Activated naive CD8-positive, alpha-beta T cell treated with anti-CD3 and anti-CD28 coated beads, Interleukin-2, amount 10 ng/mL, durations not matched to agents 7 days and 5 days (primary cell): ENCODE results near the gene FHIT. TPM values are rescaled to one million over a fixed set of nuclear protein-coding genes. Genes with fewer than 3 reads are reported as not detected.

ENCODE experiments used
- ATAC-seq: fragments of 150-1000 bp; cut with Tn5 transposase; one replicate; pipeline ENCODE4 v1.10.0; 2021; ENCODE audit warnings: low read depth, moderate library complexity
- POLR2A ChIA-PET: fragments of 350-600 bp; sonication (Branson Sonifier 250); formaldehyde crosslinking; loops from one replicate; lab custom pipeline; 2021; ENCODE audit warnings: antibody characterized with exemption; lab: Charles Lee
- DNase-seq: peaks from one replicate; pipeline ENCODE4 v3.0.0; 2021
- H3K27ac Mint-ChIP-seq: one replicate; pipeline ENCODE4 v1.8.0; 2022; ENCODE audit warnings: mild to moderate bottlenecking, mixed read lengths
- H3K27me3 Mint-ChIP-seq: one replicate; pipeline ENCODE4 v1.8.0; 2022; ENCODE audit warnings: mild to moderate bottlenecking, moderate library complexity, mixed read lengths
- H3K36me3 Mint-ChIP-seq: one replicate; pipeline ENCODE4 v1.8.0; 2021; ENCODE audit warnings: mild to moderate bottlenecking, mixed read lengths
- H3K4me1 Mint-ChIP-seq: one replicate; pipeline ENCODE4 v1.8.0; 2021; ENCODE audit warnings: mixed read lengths
- H3K4me3 Mint-ChIP-seq: one replicate; pipeline ENCODE4 v1.8.0; 2022; ENCODE audit warnings: mild to moderate bottlenecking, moderate library complexity, mixed read lengths
- H3K9me3 Mint-ChIP-seq: one replicate; pipeline ENCODE4 v1.8.0; 2021; ENCODE audit warnings: mixed read lengths
- total RNA-seq, 2 experiments: library from RNA; stranded (reverse); gene quantifications; one replicate each; pipeline ENCODE4 v1.2.3, GENCODE V29; 2021

FHIT gene
- total RNA-seq, 2 experiments from 2014 or later: 3.7 to 5.8 TPM

DNA sequence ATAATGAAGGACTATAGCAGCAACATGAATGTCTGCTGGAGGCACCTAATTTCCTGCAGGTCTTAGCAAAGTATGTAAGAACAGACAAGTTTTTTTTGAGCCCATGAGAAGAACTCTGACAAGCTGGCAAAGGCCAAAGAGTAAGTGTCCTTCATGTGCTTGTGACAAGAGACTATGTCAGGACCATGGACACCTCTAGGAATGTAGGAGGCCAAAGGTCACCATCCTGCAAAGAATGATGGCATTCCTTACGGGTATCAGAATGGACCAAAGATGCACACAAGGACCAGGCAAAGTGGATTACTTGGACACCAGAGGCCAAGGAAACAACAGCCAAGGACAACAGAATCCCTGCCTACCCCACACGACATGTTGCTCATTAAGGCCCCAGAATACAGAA is 1343.0 kb downstream of the FHIT start:
- POLR2A ChIA-PET: no interaction called here
- Mint-ChIP-seq H3K36me3 (peaks cover 6% of the 10 kb centered on the region), H3K4me1 (no peaks in the 10 kb centered on the region), H3K27me3 (no peaks in the 10 kb centered on the region), H3K27ac (no peak overlapping the region), H3K9me3 (peaks cover 7% of the 10 kb centered on the region), H3K4me3 (no peak overlapping the region)
- DNase-seq: no peak
- no peak for ATAC-seq

DNA sequence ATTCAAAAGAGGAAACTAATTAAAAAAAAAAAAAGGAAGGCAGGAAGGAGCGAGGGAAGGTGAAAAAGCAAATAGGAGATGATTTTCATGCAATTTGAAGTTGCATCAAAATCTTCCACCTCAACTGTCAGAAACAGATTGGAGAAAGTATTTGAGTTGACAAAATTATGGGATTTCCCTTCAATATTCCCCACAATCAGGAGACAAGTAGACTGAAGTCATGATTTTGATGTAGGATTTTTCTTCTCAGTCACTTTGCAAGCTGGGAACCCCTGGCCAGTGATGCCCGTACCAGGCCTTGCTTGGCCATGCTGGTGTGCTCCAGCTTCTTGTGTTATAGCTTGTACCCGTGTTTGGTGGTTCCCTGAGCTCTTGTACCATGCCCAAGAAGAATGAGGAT is 1347.0 kb downstream of the FHIT start:
- Mint-ChIP-seq H3K9me3 (peaks cover 11% of the 10 kb centered on the region), H3K36me3 (peaks cover 8% of the 10 kb centered on the region), H3K27ac (no peak overlapping the region), H3K4me3 (no peak overlapping the region), H3K27me3 (no peaks in the 10 kb centered on the region), H3K4me1 (no peaks in the 10 kb centered on the region)
- no peak for DNase-seq
- ATAC-seq: no peak
- POLR2A ChIA-PET: interaction anchor here (0.6 kb wide), 1 partner anchor 306 kb away, joined by 3 read pairs; no protein-coding TSS in a partner anchor

DNA sequence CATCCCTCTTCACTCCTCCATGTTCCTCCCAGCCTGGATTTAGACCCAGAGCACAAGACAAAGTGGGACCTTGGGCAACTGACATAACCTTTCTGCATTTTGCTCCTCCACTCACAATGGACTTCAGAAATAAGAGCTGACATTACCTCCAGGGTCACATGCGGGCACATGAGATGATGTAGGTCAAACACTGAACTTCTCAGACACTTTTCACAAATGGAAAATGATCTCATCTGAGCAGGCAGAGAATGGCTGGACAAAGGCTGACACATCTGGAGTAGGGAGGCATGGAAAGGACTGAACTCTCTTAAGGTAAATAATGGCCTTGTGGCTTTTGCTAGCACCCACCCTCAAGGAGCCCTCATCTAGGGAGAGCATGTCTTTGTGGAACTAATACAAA is 1352.2 kb downstream of the FHIT start:
- Mint-ChIP-seq H3K4me3 (no peak overlapping the region), H3K9me3 (peaks cover 6% of the 10 kb centered on the region), H3K27me3 (no peaks in the 10 kb centered on the region), H3K4me1 (peaks cover 8% of the 10 kb centered on the region), H3K36me3 (peaks cover 6% of the 10 kb centered on the region), H3K27ac (no peak overlapping the region)
- DNase-seq: no peak
- no peak for ATAC-seq
- POLR2A ChIA-PET: no interaction called here

DNA sequence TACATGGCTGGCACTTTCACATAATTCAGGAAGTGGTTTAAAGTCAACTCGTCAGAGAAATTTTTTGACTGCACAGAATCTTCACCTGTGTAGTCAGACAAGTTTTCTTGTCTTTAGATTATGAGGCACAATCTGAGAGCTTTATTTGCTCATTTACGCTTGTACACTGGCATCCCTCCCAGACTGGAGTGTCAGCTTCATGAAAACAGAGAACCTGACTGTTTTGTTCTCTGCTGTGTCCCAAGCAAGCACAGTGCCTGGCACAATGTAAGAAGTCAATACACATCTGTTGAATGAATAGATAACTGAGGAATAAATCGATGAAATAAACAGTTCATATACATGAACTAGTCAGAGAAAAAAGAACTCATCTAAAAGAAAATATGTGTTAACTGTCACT is 1355.3 kb downstream of the FHIT start:
- Mint-ChIP-seq H3K4me1 (peaks cover 8% of the 10 kb centered on the region), H3K36me3 (peaks cover 2% of the 10 kb centered on the region), H3K4me3 (no peak overlapping the region), H3K27ac (no peak overlapping the region), H3K9me3 (no peaks in the 10 kb centered on the region), H3K27me3 (no peaks in the 10 kb centered on the region)
- ATAC-seq (no peak), DNase-seq (no peak)
- POLR2A ChIA-PET: no interaction called here

DNA sequence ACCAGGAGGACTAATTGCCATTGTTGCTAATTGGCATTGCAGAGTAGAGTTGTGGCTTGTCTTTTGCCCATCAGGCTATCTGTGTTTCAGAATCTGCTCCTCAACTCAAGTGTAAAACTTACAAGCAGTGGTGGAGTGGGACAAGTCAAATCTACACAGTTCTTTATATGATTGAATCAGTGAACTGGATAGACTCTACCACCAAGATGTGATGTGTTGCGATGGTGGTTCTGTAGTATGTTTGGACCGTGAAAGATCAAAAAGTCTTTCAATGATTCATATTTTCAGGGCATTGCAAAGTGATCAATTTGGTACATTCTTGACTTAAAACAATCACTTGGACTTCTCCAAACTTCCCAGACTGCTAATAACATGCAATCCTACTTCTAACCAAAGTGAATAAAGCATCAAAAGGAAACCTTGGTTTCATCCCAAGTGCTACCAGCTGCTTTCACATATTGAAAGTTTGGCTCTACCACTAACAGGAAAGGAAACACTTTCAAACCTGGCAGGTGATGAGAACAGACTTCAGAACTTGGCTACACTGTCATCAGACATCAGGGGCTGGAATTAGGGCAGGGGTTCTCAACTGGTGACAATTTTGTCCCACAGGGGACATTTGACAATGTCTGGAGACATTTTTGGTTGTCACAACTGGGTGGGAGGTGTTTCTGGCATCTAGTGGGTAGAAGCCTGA is 1356.7 kb downstream of the FHIT start:
- no peak overlapping the region for H3K4me3 Mint-ChIP-seq
- no peaks in the 10 kb centered on the region for H3K27me3 Mint-ChIP-seq
- H3K36me3 Mint-ChIP-seq: no peaks in the 10 kb centered on the region
- DNase-seq (no peak), ATAC-seq (no peak)
- no peak overlapping the region for H3K27ac Mint-ChIP-seq
- POLR2A ChIA-PET: no interaction called here
- no peaks in the 10 kb centered on the region for H3K9me3 Mint-ChIP-seq
- peaks cover 8% of the 10 kb centered on the region for H3K4me1 Mint-ChIP-seq

DNA sequence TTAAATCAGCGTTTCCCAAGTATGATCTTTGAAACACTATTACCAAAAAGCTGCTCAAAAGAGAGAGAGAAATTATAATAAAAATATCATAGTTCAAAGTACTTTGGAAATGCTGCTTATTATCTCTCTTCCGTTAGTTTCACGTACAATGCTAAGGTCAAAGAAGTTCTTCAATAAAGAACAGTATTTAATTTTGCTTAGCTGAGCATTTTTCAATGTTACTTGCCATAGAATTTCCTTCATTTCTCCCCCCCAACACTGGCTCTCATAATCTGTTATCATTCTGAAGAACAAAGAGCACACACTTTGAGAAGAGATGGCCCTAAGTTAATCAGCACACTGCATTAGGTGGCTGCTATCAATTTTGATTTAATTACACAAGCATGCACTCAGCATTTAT is 1360.6 kb downstream of the FHIT start:
- peaks cover 5% of the 10 kb centered on the region for H3K9me3 Mint-ChIP-seq
- no peaks in the 10 kb centered on the region for H3K36me3 Mint-ChIP-seq
- no peak overlapping the region for H3K4me3 Mint-ChIP-seq
- POLR2A ChIA-PET: no interaction called here
- no peak overlapping the region for H3K27ac Mint-ChIP-seq
- no peak for DNase-seq
- ATAC-seq: no peak
- H3K27me3 Mint-ChIP-seq: no peaks in the 10 kb centered on the region
- H3K4me1 Mint-ChIP-seq: peaks cover 13% of the 10 kb centered on the region

DNA sequence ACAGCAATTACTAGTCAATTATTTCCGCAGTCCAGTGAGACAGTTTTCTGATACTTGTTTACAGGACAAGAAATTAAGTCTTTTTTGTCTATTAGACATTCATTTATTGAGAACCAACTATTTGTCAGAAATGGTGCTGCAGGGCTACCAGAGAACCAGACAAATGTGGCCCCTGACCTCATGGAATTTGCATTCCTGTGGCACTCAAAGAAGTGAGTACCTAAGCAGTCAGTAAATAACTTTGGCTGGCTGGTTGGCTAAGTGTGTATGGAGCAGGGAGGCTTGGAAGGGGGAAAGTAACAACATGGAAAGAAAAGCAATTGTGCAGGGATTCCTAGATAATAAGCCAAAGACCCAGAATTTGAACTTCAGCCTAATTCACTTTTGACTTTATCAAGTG is 1364.5 kb downstream of the FHIT start:
- H3K4me3 Mint-ChIP-seq: no peak overlapping the region
- no peak overlapping the region for H3K27ac Mint-ChIP-seq
- H3K4me1 Mint-ChIP-seq: peaks cover 21% of the 10 kb centered on the region
- peaks cover 3% of the 10 kb centered on the region for H3K36me3 Mint-ChIP-seq
- POLR2A ChIA-PET: no interaction called here
- ATAC-seq (no peak), DNase-seq (no peak)
- H3K9me3 Mint-ChIP-seq: peaks cover 9% of the 10 kb centered on the region
- H3K27me3 Mint-ChIP-seq: no peaks in the 10 kb centered on the region

DNA sequence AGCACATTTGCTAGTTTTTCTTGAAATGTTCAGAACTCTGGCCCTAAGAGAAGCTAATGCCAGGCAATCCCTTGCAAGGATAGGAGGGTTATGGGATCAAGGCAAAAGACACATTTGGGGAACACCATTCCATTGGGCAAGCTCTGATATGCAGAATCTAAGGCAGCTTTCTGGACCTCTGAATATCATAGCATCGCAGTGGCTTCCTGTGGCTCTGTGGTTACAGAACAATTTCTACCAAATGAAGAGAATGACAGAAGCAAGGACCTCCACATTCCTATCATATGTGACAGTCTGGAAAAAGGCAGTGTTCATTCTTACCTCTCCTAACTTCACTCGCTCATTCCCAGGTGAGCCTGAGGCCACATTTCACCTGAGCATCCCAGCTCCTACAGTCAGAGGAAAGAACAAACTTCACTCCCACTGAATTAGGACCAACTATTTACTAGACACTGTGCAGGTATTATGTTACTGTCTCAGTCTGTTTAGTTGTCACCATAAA is 1365.3 kb downstream of the FHIT start:
- ATAC-seq (no peak), DNase-seq (no peak)
- Mint-ChIP-seq H3K9me3 (peaks cover 9% of the 10 kb centered on the region), H3K4me1 (peaks cover 21% of the 10 kb centered on the region), H3K27me3 (no peaks in the 10 kb centered on the region), H3K4me3 (no peak overlapping the region), H3K27ac (no peak overlapping the region), H3K36me3 (peaks cover 3% of the 10 kb centered on the region)
- POLR2A ChIA-PET: no interaction called here

DNA sequence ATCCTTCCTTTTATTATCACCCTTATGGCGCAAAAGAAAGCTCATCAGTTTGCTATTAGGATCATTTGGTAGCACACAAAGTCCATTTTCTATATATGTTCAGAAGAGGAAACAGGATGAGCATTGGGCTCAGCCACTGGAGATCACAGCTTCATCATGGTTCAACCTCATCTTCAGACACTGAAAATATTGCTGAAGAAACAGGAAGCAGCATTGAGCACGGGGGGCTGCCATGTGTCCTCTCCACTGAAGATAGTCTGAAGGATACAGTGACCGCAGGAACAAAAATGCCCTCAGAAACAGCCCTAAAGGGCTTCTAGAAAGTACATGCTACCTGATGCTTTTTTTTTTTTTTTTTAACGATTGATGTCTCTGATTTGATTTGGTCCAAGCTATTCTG is 1366.2 kb downstream of the FHIT start:
- H3K27ac Mint-ChIP-seq: peak overlapping the region; percentile 34
- peaks cover 21% of the 10 kb centered on the region for H3K4me1 Mint-ChIP-seq

DNA sequence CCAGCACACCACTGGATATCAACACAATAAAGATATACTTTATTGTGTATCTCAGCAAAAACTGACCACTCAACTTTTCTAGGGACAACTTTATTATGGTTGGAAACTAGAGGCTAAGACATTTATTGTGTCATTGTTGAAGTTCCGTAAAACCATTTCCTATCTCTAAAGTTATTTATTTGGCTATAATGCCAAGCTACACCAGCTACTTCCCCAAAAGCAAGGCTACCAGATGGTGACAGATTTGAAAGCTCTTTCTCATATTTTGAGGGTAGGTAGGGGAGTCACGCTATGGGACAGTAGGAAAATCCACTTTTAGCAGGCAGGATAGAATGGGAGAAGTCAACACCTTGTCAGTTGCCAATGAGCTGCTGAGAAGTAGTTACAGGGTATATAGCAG is 1366.8 kb downstream of the FHIT start:
- POLR2A ChIA-PET: no interaction called here
- ATAC-seq: no peak
- H3K4me1 Mint-ChIP-seq: peaks cover 21% of the 10 kb centered on the region

More for the DNA sequence above, 1366.2 kb downstream of the FHIT start:
- Mint-ChIP-seq H3K9me3 (peaks cover 9% of the 10 kb centered on the region), H3K4me3 (no peak overlapping the region), H3K27me3 (peaks cover 2% of the 10 kb centered on the region), H3K36me3 (peaks cover 3% of the 10 kb centered on the region)
- POLR2A ChIA-PET: no interaction called here
- DNase-seq (no peak), ATAC-seq (peak; percentile 50)

DNA sequence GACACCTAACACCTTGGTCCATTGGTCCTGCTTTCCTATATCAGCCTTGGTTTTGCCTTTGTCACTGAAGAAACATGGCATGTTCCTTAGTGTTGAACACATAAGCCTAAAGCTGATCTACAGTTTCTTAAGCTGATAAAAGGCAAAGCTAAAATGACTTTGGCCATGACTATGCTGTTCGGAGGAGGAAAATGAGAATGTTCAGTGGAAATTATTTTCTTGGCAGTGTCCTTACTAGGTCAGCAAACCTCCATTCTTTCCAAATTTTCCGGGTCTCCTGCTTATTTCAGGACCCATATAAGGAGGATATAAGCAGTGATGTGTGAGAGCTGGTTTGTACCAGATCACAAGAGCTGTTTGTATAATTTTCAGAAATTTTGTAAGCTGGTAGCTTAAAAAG is 1368.5 kb downstream of the FHIT start:
- DNase-seq (no peak), ATAC-seq (no peak)
- H3K9me3 Mint-ChIP-seq: peaks cover 5% of the 10 kb centered on the region
- H3K4me3 Mint-ChIP-seq: no peak overlapping the region
- POLR2A ChIA-PET: interaction anchor here (0.6 kb wide), 1 partner anchor 33 kb away, joined by 3 read pairs; no protein-coding TSS in a partner anchor
- H3K4me1 Mint-ChIP-seq: peaks cover 27% of the 10 kb centered on the region
- peaks cover 2% of the 10 kb centered on the region for H3K27me3 Mint-ChIP-seq
- peaks cover 8% of the 10 kb centered on the region for H3K36me3 Mint-ChIP-seq
- H3K27ac Mint-ChIP-seq: no peak overlapping the region

More for the DNA sequence above, 1366.8 kb downstream of the FHIT start:
- Mint-ChIP-seq H3K36me3 (peaks cover 3% of the 10 kb centered on the region), H3K27ac (peak overlapping the region; percentile 43), H3K9me3 (peaks cover 9% of the 10 kb centered on the region), H3K27me3 (peaks cover 2% of the 10 kb centered on the region), H3K4me3 (no peak overlapping the region)
- no peak for DNase-seq

DNA sequence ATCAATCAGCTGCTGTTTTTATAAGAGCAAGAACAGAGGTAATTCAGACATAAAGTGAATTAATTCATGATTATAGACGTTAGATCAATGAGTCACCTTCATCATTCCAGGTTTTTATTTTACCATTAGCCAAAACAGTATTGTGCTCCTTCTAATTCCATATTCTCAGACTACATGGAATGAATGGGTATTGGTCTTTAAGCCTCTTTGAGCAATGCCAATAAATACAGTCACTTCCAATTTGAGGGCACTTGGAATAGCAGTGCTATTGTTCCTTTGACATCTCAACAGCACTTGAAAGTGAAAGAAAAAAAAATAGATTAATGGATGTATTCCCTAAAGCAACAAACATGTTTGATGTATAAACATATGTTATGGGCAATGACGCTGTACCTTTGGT is 1370.5 kb downstream of the FHIT start:
- peaks cover 20% of the 10 kb centered on the region for H3K4me1 Mint-ChIP-seq
- peaks cover 8% of the 10 kb centered on the region for H3K36me3 Mint-ChIP-seq
- H3K9me3 Mint-ChIP-seq: peaks cover 4% of the 10 kb centered on the region
- peaks cover 2% of the 10 kb centered on the region for H3K27me3 Mint-ChIP-seq
- DNase-seq (no peak), ATAC-seq (no peak)
- POLR2A ChIA-PET: no interaction called here
- no peak overlapping the region for H3K27ac Mint-ChIP-seq
- no peak overlapping the region for H3K4me3 Mint-ChIP-seq

DNA sequence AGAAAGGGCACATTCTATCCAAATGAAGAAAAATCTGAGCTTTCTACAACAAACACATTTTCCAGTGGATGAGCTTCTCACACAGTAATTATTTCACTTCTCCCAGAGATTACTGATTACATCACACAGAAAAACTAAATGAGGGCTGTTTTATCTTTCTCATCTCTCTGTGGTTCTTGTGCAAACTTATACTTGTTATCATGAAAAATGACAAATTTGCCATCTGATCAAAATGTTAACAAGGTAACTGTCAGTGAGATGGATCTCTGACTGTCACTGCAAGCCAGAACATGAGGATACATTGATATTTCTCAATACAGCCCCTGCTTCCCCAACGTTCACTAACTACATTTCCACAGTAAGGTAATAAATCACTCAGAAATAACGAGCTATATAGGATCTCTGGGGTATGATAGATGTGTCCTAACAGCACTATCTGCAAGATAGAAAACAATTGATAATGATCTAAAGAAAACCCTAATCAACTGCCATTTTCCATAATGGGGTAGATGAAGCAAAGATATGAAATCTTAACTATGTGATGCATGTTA is 1372.1 kb downstream of the FHIT start:
- no peak for DNase-seq
- Mint-ChIP-seq H3K4me1 (peaks cover 7% of the 10 kb centered on the region), H3K9me3 (peaks cover 2% of the 10 kb centered on the region), H3K36me3 (peaks cover 4% of the 10 kb centered on the region), H3K4me3 (no peak overlapping the region), H3K27me3 (peaks cover 2% of the 10 kb centered on the region), H3K27ac (no peak overlapping the region)
- POLR2A ChIA-PET: interaction anchor here (0.5 kb wide), 1 partner anchor 106 kb away, joined by 3 read pairs; no protein-coding TSS in a partner anchor
- no peak for ATAC-seq

DNA sequence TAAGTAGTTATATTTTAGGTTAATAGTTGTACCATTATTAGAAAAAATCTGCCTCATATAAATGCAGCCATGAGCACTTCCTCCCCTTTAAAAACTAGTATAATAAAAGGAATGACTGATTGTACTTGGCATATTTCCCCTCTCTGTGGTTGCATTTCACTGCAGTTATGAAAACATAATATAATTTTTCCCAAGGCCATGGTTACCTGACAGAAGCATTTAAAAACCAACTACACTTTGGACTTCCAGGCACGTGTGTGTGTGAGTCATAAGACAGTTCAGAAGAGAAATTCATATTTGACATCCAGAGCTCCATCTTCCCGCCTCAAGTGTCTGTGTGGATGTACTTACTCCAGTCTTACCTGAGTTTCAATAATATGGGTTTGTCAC is 1373.2 kb downstream of the FHIT start:
- no peak for DNase-seq
- Mint-ChIP-seq H3K27ac (no peak overlapping the region), H3K4me3 (no peak overlapping the region), H3K27me3 (peaks cover 2% of the 10 kb centered on the region), H3K36me3 (peaks cover 7% of the 10 kb centered on the region), H3K9me3 (no peaks in the 10 kb centered on the region), H3K4me1 (peaks cover 7% of the 10 kb centered on the region)
- POLR2A ChIA-PET: no interaction called here
- no peak for ATAC-seq
